Parathyroid adenoma (tissue), 2 donors: ENCODE measurements around the gene LAMTOR1.

Experiments used
- H2AFZ ChIP-seq: fragments of 300-600 bp; sonication (generic); one replicate; pipeline ENCODE4 v1.7.0; 2017; ENCODE audit warnings: antibody characterized with exemption, mild to moderate bottlenecking
- H3K27ac ChIP-seq: fragments of 300-600 bp; sonication (generic); one replicate; pipeline ENCODE4 v1.7.0; 2017
- H3K27me3 ChIP-seq: fragments of 300-600 bp; sonication (generic); one replicate; pipeline ENCODE4 v1.7.0; 2017; ENCODE audit warnings: low read length; ENCODE audit not compliant: control insufficient read depth, insufficient read depth
- H3K36me3 ChIP-seq: fragments of 300-600 bp; sonication (generic); one replicate; pipeline ENCODE4 v1.7.0; 2017; ENCODE audit warnings: low read length; ENCODE audit not compliant: control insufficient read depth, insufficient read depth
- H3K4me1 ChIP-seq: fragments of 300-600 bp; sonication (generic); one replicate; pipeline ENCODE4 v1.7.0; 2017; ENCODE audit warnings: control low read depth
- H3K4me2 ChIP-seq: fragments of 300-600 bp; sonication (generic); one replicate; pipeline ENCODE4 v1.7.0; 2017; ENCODE audit warnings: low read length
- H3K4me3 ChIP-seq: fragments of 300-600 bp; sonication (generic); one replicate; pipeline ENCODE4 v1.7.0; 2017; ENCODE audit warnings: low read depth, low read length
- H3K79me2 ChIP-seq: fragments of 300-600 bp; sonication (generic); one replicate; pipeline ENCODE4 v1.7.0; 2017; ENCODE audit warnings: control low read depth
- H3K9ac ChIP-seq: fragments of 300-600 bp; sonication (generic); one replicate; pipeline ENCODE4 v1.7.0; 2017; ENCODE audit warnings: mild to moderate bottlenecking
- H3K9me3 ChIP-seq: fragments of 300-600 bp; sonication (generic); one replicate; pipeline ENCODE4 v1.7.0; 2017; ENCODE audit warnings: low read length; ENCODE audit not compliant: control insufficient read depth
- CTCF ChIP-seq: fragments of 300-600 bp; sonication (generic); IDR thresholded peaks from one replicate; pipeline ENCODE4 v1.7.0; 2017; ENCODE audit warnings: antibody characterized with exemption, mild to moderate bottlenecking
- donor health status: primary hyperparathyroidism.

Gene LAMTOR1

GRCh38 chr11:72067676-72068075 lies 35.4 kb downstream of the LAMTOR1 start:
- Histone ChIP-seq H3K79me2 (peaks cover 13% of the 10 kb centered on the region), H3K36me3 (no peaks in the 10 kb centered on the region), H3K9me3 (no peaks in the 10 kb centered on the region), H3K9ac (no peak overlapping the region), H3K4me1 (peaks cover 16% of the 10 kb centered on the region), H3K4me2 (no peak overlapping the region), H3K27me3 (no peaks in the 10 kb centered on the region), H3K4me3 (no peak overlapping the region), H3K27ac (no peak overlapping the region), H2AFZ (no peak overlapping the region)
- TF ChIP-seq CTCF, result no peak

- H3K9ac ChIP-seq, result no peak overlapping the region
- peaks cover 15% of the 10 kb centered on the region for H3K4me1 ChIP-seq
- no peaks in the 10 kb centered on the region for H3K36me3 ChIP-seq
- H3K27me3 ChIP-seq, result no peaks in the 10 kb centered on the region
- H3K4me2 ChIP-seq, result no peak overlapping the region
- H2AFZ ChIP-seq, result no peak overlapping the region
- H3K4me3 ChIP-seq, result no peak overlapping the region
- peaks cover 17% of the 10 kb centered on the region for H3K79me2 ChIP-seq
- TF ChIP-seq CTCF, result no peak
- H3K9me3 ChIP-seq, result no peaks in the 10 kb centered on the region
- H3K27ac ChIP-seq, result no peak overlapping the region
Measured at GRCh38 chr11:72067266-72067665, 35.8 kb downstream of the LAMTOR1 start.

DNA sequence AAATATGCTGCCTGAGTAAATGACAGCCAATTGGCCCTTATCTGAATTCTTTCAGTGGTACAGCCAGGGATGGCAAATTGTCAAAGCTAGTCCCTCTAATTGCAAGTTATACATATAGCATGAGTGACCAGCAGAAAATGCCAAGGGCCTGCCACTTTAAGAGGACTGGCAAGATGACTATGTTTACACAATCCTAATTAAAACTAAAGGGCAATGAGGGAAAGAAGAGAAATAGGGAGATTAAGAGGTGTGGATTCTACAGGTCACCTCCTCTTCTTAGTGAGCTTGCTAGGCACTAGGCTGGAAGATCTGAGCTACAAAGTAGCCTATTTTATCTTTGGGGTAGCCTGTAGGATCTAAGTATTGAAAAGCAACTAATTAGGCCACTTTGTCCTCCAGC lies 36.2 kb downstream of the LAMTOR1 start:
- Histone ChIP-seq H3K4me2 (no peak overlapping the region), H3K79me2 (peaks cover 17% of the 10 kb centered on the region), H3K27me3 (no peaks in the 10 kb centered on the region), H3K27ac (no peak overlapping the region), H3K4me1 (peaks cover 12% of the 10 kb centered on the region), H3K9me3 (no peaks in the 10 kb centered on the region), H3K9ac (no peak overlapping the region), H3K36me3 (no peaks in the 10 kb centered on the region), H3K4me3 (no peak overlapping the region), H2AFZ (no peak overlapping the region)
- TF ChIP-seq CTCF, result no peak

- H3K4me1 ChIP-seq, result no peaks in the 10 kb centered on the region
- peaks cover 24% of the 10 kb centered on the region for H3K79me2 ChIP-seq
- TF ChIP-seq CTCF, result no peak
- no peak overlapping the region for H3K9ac ChIP-seq
- no peak overlapping the region for H3K4me3 ChIP-seq
- H3K36me3 ChIP-seq, result no peaks in the 10 kb centered on the region
- H3K27me3 ChIP-seq, result no peaks in the 10 kb centered on the region
- H2AFZ ChIP-seq, result no peak overlapping the region
- no peak overlapping the region for H3K4me2 ChIP-seq
- no peak overlapping the region for H3K27ac ChIP-seq
- no peaks in the 10 kb centered on the region for H3K9me3 ChIP-seq
Measured at GRCh38 chr11:72061739-72062396, 41.2 kb downstream of the LAMTOR1 start.

GRCh38 chr11:72058416-72059034 lies 44.6 kb downstream of the LAMTOR1 start:
- H3K4me3 ChIP-seq, result no peak overlapping the region
- H3K27me3 ChIP-seq, result no peaks in the 10 kb centered on the region
- H3K9ac ChIP-seq, result no peak overlapping the region
- H3K79me2 ChIP-seq, result peaks cover 24% of the 10 kb centered on the region
- no peaks in the 10 kb centered on the region for H3K36me3 ChIP-seq
- no peak for TF ChIP-seq CTCF
- H2AFZ ChIP-seq, result no peak overlapping the region
- H3K4me2 ChIP-seq, result no peak overlapping the region
- no peaks in the 10 kb centered on the region for H3K9me3 ChIP-seq
- no peak overlapping the region for H3K27ac ChIP-seq
- no peaks in the 10 kb centered on the region for H3K4me1 ChIP-seq
